GM23338 (cell line): ENCODE results near the gene OR14A16. TPM values are rescaled to one million over a fixed set of nuclear protein-coding genes. Genes with fewer than 3 reads are reported as not detected.
A peak's percentile ranks its signal among the peaks of the same experiment; 100 is the strongest.

Experiments used
- ATAC-seq: fragments of 200-7000 bp; cut with Tn5 transposase; 3 replicates; pipeline ENCODE4 v1.9.1; 2020
- DNase-seq: peaks from one replicate; pipeline ENCODE4 v3.0.0-alpha.2; 2015; ENCODE audit warnings: low spot score
- H2AFZ ChIP-seq: fragments of 200-600 bp; sonication (generic); 2 replicates; pipeline ENCODE4 v1.8.0; 2016; ENCODE audit warnings: antibody characterized with exemption, mild to moderate bottlenecking, moderate library complexity
- H3F3A ChIP-seq: fragments of 200-600 bp; sonication (generic); replicated peaks from 2 replicates; pipeline ENCODE4 v1.8.0; 2017; ENCODE audit warnings: antibody characterized with exemption, mixed run types, low read depth
- H3K27ac ChIP-seq: fragments of 200-600 bp; sonication (generic); 2 replicates; pipeline ENCODE4 v1.6.1; 2016; ENCODE audit warnings: low read depth
- H3K27me3 ChIP-seq: fragments of 200-600 bp; sonication (generic); 2 replicates; pipeline ENCODE4 v1.8.0; 2016; ENCODE audit warnings: mild to moderate bottlenecking, mixed run types, moderate library complexity; ENCODE audit not compliant: insufficient read depth
- H3K36me3 ChIP-seq: fragments of 200-600 bp; sonication (generic); 2 replicates; pipeline ENCODE4 v1.8.0; 2016; ENCODE audit warnings: mild to moderate bottlenecking; ENCODE audit not compliant: insufficient read depth
- H3K4me1 ChIP-seq: fragments of 200-600 bp; sonication (generic); 2 replicates; pipeline ENCODE4 v1.8.0; 2016; ENCODE audit warnings: mild to moderate bottlenecking, moderate library complexity; ENCODE audit not compliant: insufficient read depth
- H3K4me2 ChIP-seq: fragments of 200-600 bp; sonication (generic); 2 replicates; pipeline ENCODE4 v1.7.1; 2017; ENCODE audit warnings: mixed run types
- H3K4me3 ChIP-seq: fragments of 200-600 bp; sonication (generic); 2 replicates; pipeline ENCODE4 v1.6.1; 2016; ENCODE audit warnings: mixed run types
- H3K79me2 ChIP-seq: fragments of 200-600 bp; sonication (generic); replicated peaks from 2 replicates; pipeline ENCODE4 v1.8.0; 2017; ENCODE audit warnings: mild to moderate bottlenecking; ENCODE audit not compliant: insufficient read depth
- H3K9me2 ChIP-seq: fragments of 200-600 bp; sonication (generic); 2 replicates; pipeline ENCODE4 v1.8.0; 2017; ENCODE audit not compliant: insufficient read depth
- H4K20me1 ChIP-seq: fragments of 200-600 bp; sonication (generic); replicated peaks from 2 replicates; pipeline ENCODE4 v1.8.0; 2017; ENCODE audit warnings: mild to moderate bottlenecking; ENCODE audit not compliant: insufficient read depth
- H3K27ac Mint-ChIP-seq: 2 replicates; pipeline ENCODE4 v1.8.0; 2020; ENCODE audit warnings: inconsistent platforms, mild to moderate bottlenecking, moderate library complexity, mixed read lengths
- H3K27me3 Mint-ChIP-seq: 3 replicates; pipeline ENCODE4 v1.8.0; 2022; ENCODE audit warnings: low read depth, mild to moderate bottlenecking, moderate library complexity, mixed read lengths, inconsistent platforms; ENCODE audit not compliant: insufficient read depth, poor library complexity
- H3K36me3 Mint-ChIP-seq: 3 replicates; pipeline ENCODE4 v1.8.0; 2021; ENCODE audit warnings: low read depth, mild to moderate bottlenecking, inconsistent platforms, moderate library complexity, mixed read lengths
- H3K4me1 Mint-ChIP-seq: 3 replicates; pipeline ENCODE4 v1.8.0; 2020; ENCODE audit warnings: mild to moderate bottlenecking, inconsistent platforms, mixed read lengths
- H3K4me3 Mint-ChIP-seq: 3 replicates; pipeline ENCODE4 v1.8.0; 2021; ENCODE audit warnings: moderate library complexity, mild to moderate bottlenecking, inconsistent platforms, mixed read lengths
- H3K9me3 Mint-ChIP-seq: 3 replicates; pipeline ENCODE4 v1.8.0; 2020; ENCODE audit warnings: moderate library complexity, mild to moderate bottlenecking, inconsistent platforms, mixed read lengths
- JUNB ChIP-seq: IDR thresholded peaks from one replicate; pipeline ENCODE4 v1.6.1; 2016; ENCODE audit warnings: antibody characterized with exemption; ENCODE audit not compliant: unreplicated experiment
- STAT1 ChIP-seq: IDR thresholded peaks from one replicate; pipeline ENCODE4 v1.6.1; 2016; ENCODE audit warnings: antibody characterized with exemption; ENCODE audit not compliant: unreplicated experiment
- ZNF331 ChIP-seq: fragments of 250-450 bp; sonication (Bioruptor Pico); IDR thresholded peaks from 2 replicates; pipeline ENCODE4 v1.5.0; 2020; ENCODE audit warnings: low read depth, mild to moderate bottlenecking, moderate library complexity
- polyA plus RNA-seq: library from polyadenylated mRNA; unstranded; fragments of >200 nt; fragmentation: Nextera tagmentation; extraction: Ambion mirVana; gene quantifications from 2 replicates; pipeline ENCODE4 v1.2.1, GENCODE V29; 2016
- total RNA-seq: library from RNA; depleted of rRNA; stranded (reverse); fragments of >200 nt; shearing (Covaris generic); gene quantifications from 2 replicates; pipeline ENCODE4 v1.2.3, GENCODE V29; 2014
- TF ChIP-seq, protein P1 (sequence below): fragments of 250-450 bp; sonication (Bioruptor Pico); IDR thresholded peaks from 2 replicates; pipeline ENCODE4 v1.5.0; 2020; ENCODE audit warnings: mild to moderate bottlenecking, moderate library complexity

Gene OR14A16
- total and polyA plus RNA-seq, 2 experiments from 2014 or later, result 0.34 TPM; not detected in 1

DNA sequence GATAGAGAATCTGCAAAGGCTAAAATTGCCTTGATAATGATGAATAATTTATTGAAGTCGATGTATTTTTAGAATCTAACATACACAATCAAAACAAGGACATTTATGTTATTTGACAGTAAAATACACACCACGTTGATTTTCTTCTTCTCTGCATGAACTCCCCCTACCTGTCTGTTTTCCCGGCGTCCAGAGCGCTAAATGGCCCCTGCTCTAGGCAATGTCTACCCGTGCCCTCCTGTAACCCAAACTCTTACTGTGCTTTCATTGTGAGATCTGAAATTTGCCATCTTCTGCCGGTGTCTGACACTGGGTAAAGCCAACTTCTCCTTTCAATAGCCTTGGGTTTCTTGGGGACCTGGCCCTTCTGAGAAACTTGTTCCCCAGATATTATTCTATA lies 24.4 kb upstream of the OR14A16 start:
- Mint-ChIP-seq H3K27me3 (no peaks in the 10 kb centered on the region), H3K36me3 (peaks cover 5% of the 10 kb centered on the region; the same call in 1 of the 3 replicates), H3K9me3 (peaks cover 49% of the 10 kb centered on the region), H3K4me1 (peaks cover 2% of the 10 kb centered on the region; the same call in 1 of the 3 replicates), H3K27ac (no peak overlapping the region), H3K4me3 (no peak overlapping the region)
- H3K4me3 ChIP-seq, result no peak overlapping the region
- H3K27ac ChIP-seq, result no peak overlapping the region
- no peak for DNase-seq
- no peaks in the 10 kb centered on the region for H3F3A ChIP-seq
- H3K79me2 ChIP-seq, result no peaks in the 10 kb centered on the region
- no peaks in the 10 kb centered on the region for H3K27me3 ChIP-seq
- ATAC-seq, result no peak
- H2AFZ ChIP-seq, result no peak overlapping the region
- H3K4me2 ChIP-seq, result no peak overlapping the region
- H4K20me1 ChIP-seq, result no peaks in the 10 kb centered on the region
- H3K9me2 ChIP-seq, result no peaks in the 10 kb centered on the region
- peaks cover 20% of the 10 kb centered on the region for H3K4me1 ChIP-seq
- no peak for TF ChIP-seq STAT1
- H3K36me3 ChIP-seq, result no peaks in the 10 kb centered on the region

DNA sequence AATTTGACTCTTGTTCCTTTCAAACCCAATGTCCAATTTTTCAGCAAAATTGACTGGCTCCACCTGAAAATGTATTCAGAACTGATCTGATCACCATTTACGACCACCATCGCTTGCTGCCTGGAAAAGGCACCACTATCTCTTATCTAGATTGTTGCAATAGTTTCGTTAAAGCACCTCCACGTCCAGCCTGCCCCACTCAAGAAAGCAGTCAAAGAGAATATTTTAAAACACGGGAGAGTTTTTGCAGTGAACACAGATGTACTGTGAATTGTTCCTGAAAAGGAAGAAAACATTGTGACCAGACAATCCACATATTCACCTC lies 21.7 kb upstream of the OR14A16 start:
- Histone ChIP-seq H3K9me2 (no peaks in the 10 kb centered on the region), H3K79me2 (no peaks in the 10 kb centered on the region), H3K4me3 (no peak overlapping the region), H4K20me1 (no peaks in the 10 kb centered on the region), H3K4me1 (peaks cover 20% of the 10 kb centered on the region), H3K4me2 (0 out of 2 replicates have a peak overlapping the region, but pooled peaks have one; percentile 59), H2AFZ (peak overlapping the region; percentile 99), H3K27ac (no peak overlapping the region), H3K27me3 (no peaks in the 10 kb centered on the region), H3F3A (no peaks in the 10 kb centered on the region), H3K36me3 (no peaks in the 10 kb centered on the region)
- no peaks in the 10 kb centered on the region for H3K4me1 Mint-ChIP-seq
- peaks cover 45% of the 10 kb centered on the region for H3K9me3 Mint-ChIP-seq
- H3K27me3 Mint-ChIP-seq, result peaks cover 4% of the 10 kb centered on the region
- H3K4me3 Mint-ChIP-seq, result no peak overlapping the region
- TF ChIP-seq JUNB (no peak), ZNF331 (CRISPR knock-in tag) (no peak)
- TF ChIP-seq, protein P1, sequence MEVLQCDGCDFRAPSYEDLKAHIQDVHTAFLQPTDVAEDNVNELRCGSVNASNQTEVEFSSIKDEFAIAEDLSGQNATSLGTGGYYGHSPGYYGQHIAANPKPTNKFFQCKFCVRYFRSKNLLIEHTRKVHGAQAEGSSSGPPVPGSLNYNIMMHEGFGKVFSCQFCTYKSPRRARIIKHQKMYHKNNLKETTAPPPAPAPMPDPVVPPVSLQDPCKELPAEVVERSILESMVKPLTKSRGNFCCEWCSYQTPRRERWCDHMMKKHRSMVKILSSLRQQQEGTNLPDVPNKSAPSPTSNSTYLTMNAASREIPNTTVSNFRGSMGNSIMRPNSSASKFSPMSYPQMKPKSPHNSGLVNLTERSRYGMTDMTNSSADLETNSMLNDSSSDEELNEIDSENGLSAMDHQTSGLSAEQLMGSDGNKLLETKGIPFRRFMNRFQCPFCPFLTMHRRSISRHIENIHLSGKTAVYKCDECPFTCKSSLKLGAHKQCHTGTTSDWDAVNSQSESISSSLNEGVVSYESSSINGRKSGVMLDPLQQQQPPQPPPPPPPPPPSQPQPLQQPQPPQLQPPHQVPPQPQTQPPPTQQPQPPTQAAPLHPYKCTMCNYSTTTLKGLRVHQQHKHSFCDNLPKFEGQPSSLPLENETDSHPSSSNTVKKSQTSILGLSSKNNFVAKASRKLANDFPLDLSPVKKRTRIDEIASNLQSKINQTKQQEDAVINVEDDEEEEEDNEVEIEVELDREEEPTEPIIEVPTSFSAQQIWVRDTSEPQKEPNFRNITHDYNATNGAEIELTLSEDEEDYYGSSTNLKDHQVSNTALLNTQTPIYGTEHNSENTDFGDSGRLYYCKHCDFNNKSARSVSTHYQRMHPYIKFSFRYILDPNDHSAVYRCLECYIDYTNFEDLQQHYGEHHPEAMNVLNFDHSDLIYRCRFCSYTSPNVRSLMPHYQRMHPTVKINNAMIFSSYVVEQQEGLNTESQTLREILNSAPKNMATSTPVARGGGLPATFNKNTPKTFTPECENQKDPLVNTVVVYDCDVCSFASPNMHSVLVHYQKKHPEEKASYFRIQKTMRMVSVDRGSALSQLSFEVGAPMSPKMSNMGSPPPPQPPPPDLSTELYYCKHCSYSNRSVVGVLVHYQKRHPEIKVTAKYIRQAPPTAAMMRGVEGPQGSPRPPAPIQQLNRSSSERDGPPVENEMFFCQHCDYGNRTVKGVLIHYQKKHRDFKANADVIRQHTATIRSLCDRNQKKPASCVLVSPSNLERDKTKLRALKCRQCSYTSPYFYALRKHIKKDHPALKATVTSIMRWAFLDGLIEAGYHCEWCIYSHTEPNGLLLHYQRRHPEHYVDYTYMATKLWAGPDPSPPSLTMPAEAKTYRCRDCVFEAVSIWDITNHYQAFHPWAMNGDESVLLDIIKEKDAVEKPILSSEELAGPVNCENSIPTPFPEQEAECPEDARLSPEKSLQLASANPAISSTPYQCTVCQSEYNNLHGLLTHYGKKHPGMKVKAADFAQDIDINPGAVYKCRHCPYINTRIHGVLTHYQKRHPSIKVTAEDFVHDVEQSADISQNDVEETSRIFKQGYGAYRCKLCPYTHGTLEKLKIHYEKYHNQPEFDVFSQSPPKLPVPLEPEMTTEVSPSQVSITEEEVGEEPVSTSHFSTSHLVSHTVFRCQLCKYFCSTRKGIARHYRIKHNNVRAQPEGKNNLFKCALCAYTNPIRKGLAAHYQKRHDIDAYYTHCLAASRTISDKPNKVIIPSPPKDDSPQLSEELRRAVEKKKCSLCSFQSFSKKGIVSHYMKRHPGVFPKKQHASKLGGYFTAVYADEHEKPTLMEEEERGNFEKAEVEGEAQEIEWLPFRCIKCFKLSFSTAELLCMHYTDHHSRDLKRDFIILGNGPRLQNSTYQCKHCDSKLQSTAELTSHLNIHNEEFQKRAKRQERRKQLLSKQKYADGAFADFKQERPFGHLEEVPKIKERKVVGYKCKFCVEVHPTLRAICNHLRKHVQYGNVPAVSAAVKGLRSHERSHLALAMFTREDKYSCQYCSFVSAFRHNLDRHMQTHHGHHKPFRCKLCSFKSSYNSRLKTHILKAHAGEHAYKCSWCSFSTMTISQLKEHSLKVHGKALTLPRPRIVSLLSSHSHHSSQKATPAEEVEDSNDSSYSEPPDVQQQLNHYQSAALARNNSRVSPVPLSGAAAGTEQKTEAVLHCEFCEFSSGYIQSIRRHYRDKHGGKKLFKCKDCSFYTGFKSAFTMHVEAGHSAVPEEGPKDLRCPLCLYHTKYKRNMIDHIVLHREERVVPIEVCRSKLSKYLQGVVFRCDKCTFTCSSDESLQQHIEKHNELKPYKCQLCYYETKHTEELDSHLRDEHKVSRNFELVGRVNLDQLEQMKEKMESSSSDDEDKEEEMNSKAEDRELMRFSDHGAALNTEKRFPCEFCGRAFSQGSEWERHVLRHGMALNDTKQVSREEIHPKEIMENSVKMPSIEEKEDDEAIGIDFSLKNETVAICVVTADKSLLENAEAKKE (CRISPR knock-in tag), result no peak
- DNase-seq (no peak), ATAC-seq (no peak)
- H3K36me3 Mint-ChIP-seq, result peaks cover 5% of the 10 kb centered on the region; the same call in 2 of the 3 replicates
- H3K27ac Mint-ChIP-seq, result no peak overlapping the region
